ENCODE results near the gene YWHAG. TPM values are rescaled to one million over a fixed set of nuclear protein-coding genes. Genes with fewer than 3 reads are reported as not detected.

Gene YWHAG
- total RNA-seq, 1 experiment from 2014 or later: 192 TPM

DNA sequence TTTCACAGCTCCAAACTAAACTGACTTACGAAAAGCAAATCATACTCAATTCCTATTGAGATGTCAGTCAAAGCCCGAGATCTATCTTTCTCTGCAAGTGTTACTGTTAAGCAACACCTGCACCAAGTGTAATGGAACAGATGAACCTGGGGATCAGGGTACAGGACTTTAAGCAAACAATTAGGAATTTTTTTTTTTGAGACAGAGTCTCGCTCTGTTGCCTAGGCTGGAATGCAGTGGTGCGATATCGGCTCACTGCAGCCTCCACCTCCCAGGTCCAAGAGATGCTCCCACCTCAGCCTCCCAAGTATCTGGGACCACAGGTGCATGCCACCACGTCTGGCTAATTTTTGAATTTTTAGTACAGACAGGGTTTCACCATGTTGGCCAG is 14.9 kb downstream of the YWHAG start (continued):
- TF ChIP-seq ZNF532 (CRISPR knock-in tag; IDR thresholded peaks at IDR 0.05; ENCODE audit: borderline replicate concordance) (no peak), ZNF416 (CRISPR knock-in tag; IDR thresholded peaks at IDR 0.05) (no peak), NFYB (CRISPR knock-in tag; conservative IDR thresholded peaks at IDR 0.05; ENCODE audit: low read depth) (no peak), JUN (CRISPR knock-in tag; IDR thresholded peaks at IDR 0.05) (no peak)
- TF ChIP-seq, protein P1, sequence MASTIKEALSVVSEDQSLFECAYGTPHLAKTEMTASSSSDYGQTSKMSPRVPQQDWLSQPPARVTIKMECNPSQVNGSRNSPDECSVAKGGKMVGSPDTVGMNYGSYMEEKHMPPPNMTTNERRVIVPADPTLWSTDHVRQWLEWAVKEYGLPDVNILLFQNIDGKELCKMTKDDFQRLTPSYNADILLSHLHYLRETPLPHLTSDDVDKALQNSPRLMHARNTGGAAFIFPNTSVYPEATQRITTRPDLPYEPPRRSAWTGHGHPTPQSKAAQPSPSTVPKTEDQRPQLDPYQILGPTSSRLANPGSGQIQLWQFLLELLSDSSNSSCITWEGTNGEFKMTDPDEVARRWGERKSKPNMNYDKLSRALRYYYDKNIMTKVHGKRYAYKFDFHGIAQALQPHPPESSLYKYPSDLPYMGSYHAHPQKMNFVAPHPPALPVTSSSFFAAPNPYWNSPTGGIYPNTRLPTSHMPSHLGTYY (CRISPR knock-in tag; IDR thresholded peaks at IDR 0.05): no peak
- TF ChIP-seq, protein P2, sequence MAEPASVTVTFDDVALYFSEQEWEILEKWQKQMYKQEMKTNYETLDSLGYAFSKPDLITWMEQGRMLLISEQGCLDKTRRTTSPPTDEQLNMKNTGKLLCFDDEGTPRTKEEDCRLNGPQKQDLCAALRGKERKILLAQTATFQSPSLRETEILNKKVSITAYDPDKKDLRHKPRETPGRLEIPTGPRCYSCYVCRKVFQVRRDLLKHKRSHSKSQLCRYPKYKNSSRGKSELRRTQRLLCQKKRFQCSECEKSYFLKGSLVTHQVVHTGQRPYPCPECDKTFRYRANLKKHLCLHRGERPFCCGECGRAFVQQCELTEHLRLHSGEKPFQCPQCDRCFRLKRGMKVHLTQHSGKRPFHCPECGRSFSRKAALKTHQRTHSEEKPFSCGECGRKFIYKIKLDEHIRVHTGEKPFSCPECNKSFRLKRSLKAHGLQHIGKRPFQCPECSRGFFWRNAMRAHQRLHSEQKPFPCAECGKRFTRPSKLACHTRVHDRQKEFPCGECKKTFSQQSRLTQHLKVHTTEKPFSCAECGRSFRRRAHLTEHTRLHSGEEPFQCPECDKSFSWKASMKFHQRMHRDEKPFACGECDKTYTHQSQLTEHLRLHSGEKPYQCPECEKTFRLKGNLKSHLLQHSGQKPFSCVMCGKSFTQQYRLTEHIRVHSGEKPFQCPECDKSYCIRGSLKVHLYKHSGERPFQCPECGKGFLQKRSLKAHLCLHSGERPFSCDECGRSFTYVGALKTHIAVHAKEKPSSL (CRISPR knock-in tag; conservative IDR thresholded peaks at IDR 0.05): no peak
- TF ChIP-seq, protein P3, sequence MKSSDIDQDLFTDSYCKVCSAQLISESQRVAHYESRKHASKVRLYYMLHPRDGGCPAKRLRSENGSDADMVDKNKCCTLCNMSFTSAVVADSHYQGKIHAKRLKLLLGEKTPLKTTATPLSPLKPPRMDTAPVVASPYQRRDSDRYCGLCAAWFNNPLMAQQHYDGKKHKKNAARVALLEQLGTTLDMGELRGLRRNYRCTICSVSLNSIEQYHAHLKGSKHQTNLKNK (CRISPR knock-in tag; IDR thresholded peaks at IDR 0.05): no peak
- TF ChIP-seq, protein P4, sequence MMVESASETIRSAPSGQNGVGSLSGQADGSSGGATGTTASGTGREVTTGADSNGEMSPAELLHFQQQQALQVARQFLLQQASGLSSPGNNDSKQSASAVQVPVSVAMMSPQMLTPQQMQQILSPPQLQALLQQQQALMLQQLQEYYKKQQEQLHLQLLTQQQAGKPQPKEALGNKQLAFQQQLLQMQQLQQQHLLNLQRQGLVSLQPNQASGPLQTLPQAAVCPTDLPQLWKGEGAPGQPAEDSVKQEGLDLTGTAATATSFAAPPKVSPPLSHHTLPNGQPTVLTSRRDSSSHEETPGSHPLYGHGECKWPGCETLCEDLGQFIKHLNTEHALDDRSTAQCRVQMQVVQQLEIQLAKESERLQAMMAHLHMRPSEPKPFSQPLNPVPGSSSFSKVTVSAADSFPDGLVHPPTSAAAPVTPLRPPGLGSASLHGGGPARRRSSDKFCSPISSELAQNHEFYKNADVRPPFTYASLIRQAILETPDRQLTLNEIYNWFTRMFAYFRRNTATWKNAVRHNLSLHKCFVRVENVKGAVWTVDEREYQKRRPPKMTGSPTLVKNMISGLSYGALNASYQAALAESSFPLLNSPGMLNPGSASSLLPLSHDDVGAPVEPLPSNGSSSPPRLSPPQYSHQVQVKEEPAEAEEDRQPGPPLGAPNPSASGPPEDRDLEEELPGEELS (CRISPR knock-in tag; IDR thresholded peaks at IDR 0.05): no peak

GRCh38 chr7:76343294-76343930 is 15.4 kb downstream of the YWHAG start:
- ChIA-PET POLR2A (no interaction called here), CTCF (no interaction called here)
- TF ChIP-seq, protein P5, sequence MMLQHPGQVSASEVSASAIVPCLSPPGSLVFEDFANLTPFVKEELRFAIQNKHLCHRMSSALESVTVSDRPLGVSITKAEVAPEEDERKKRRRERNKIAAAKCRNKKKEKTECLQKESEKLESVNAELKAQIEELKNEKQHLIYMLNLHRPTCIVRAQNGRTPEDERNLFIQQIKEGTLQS (CRISPR knock-in tag; conservative IDR thresholded peaks at IDR 0.05): no peak
- TF ChIP-seq CBFB (CRISPR knock-in tag; IDR thresholded peaks at IDR 0.05; ENCODE audit: low read depth): no peak
- no peak for TF ChIP-seq HMGA2 (CRISPR knock-in tag; IDR thresholded peaks at IDR 0.05)
- TF ChIP-seq STAT6 (CRISPR knock-in tag; conservative IDR thresholded peaks at IDR 0.05; ENCODE audit: low read depth): no peak
- no peak for TF ChIP-seq OVOL2 (CRISPR knock-in tag; IDR thresholded peaks at IDR 0.05; ENCODE audit: borderline replicate concordance)
- TF ChIP-seq, protein P6, sequence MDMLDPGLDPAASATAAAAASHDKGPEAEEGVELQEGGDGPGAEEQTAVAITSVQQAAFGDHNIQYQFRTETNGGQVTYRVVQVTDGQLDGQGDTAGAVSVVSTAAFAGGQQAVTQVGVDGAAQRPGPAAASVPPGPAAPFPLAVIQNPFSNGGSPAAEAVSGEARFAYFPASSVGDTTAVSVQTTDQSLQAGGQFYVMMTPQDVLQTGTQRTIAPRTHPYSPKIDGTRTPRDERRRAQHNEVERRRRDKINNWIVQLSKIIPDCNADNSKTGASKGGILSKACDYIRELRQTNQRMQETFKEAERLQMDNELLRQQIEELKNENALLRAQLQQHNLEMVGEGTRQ (CRISPR knock-in tag; IDR thresholded peaks at IDR 0.05): 0 out of 2 replicates have a peak, but pooled peaks have one; percentile 23
- no peaks in the 10 kb centered on the region for H3K27me3 Mint-ChIP-seq (ENCODE audit: low read depth)
- ATAC-seq (no peak), DNase-seq (ENCODE audit: low spot score) (no peak)
- H3K36me3 Mint-ChIP-seq: peaks cover 72% of the 10 kb centered on the region
- H3K9me3 Mint-ChIP-seq: no peaks in the 10 kb centered on the region
- peaks cover 54% of the 10 kb centered on the region for H3K4me1 Mint-ChIP-seq
- peak overlapping the region; percentile 91 for H3K27ac Mint-ChIP-seq
- H3K4me3 Mint-ChIP-seq: no peak overlapping the region
